Trophoblast cell (in vitro differentiated cells and primary cell): ENCODE data around the gene GSC2.

Source experiments
- DNase-seq, 2 donors: peaks; one replicate each; pipeline ENCODE4 v3.0.0-alpha.2; 2016
- H2AFZ ChIP-seq: 2 replicates; pipeline ENCODE4 v1.6.1; 2013; ENCODE audit warnings: low read length, moderate library complexity, mild to moderate bottlenecking; ENCODE audit not compliant: insufficient read depth, poor library complexity
- H2AK5ac ChIP-seq: 2 replicates; pipeline ENCODE4 v1.6.1; 2013; ENCODE audit warnings: mild to moderate bottlenecking, low read length
- H2BK120ac ChIP-seq: 2 replicates; pipeline ENCODE4 v1.6.1; 2013; ENCODE audit warnings: low read length, mild to moderate bottlenecking, moderate library complexity; ENCODE audit not compliant: insufficient read depth, poor library complexity
- H2BK12ac ChIP-seq: 2 replicates; pipeline ENCODE4 v1.6.1; 2013; ENCODE audit warnings: mild to moderate bottlenecking, low read length, moderate library complexity
- H2BK5ac ChIP-seq: 2 replicates; pipeline ENCODE4 v1.6.1; 2013; ENCODE audit warnings: low read length, low read depth, moderate library complexity, mild to moderate bottlenecking; ENCODE audit not compliant: poor library complexity
- H3K14ac ChIP-seq: 2 replicates; pipeline ENCODE4 v1.6.1; 2013; ENCODE audit warnings: mild to moderate bottlenecking, low read length
- H3K18ac ChIP-seq: 2 replicates; pipeline ENCODE4 v1.6.1; 2013; ENCODE audit warnings: mild to moderate bottlenecking, low read length
- H3K23ac ChIP-seq: 2 replicates; pipeline ENCODE4 v1.6.1; 2013; ENCODE audit warnings: low read length
- H3K27ac ChIP-seq: 2 replicates; pipeline ENCODE4 v1.5.1; 2013; ENCODE audit warnings: low read depth, mild to moderate bottlenecking, inconsistent platforms, low read length, moderate library complexity
- H3K27me3 ChIP-seq: 2 replicates; pipeline ENCODE4 v1.6.1; 2013; ENCODE audit warnings: inconsistent platforms, mild to moderate bottlenecking, low read length, moderate library complexity; ENCODE audit not compliant: insufficient read depth
- H3K36me3 ChIP-seq, 2 experiments: 1 replicate in 1 of 2; 2 replicates in 1 of 2; pipeline ENCODE4 v1.6.1; 2013; ENCODE audit warnings: low read length in 2 of 2, mild to moderate bottlenecking in 2 of 2, moderate library complexity in 1 of 2; ENCODE audit not compliant: insufficient read depth in 2 of 2, control insufficient read depth in 1 of 2
- H3K4ac ChIP-seq: 2 replicates; pipeline ENCODE4 v1.6.1; 2013; ENCODE audit warnings: low read depth, mild to moderate bottlenecking, low read length, moderate library complexity
- H3K4me1 ChIP-seq, 2 experiments: 1 replicate in 1 of 2; 2 replicates in 1 of 2; pipeline ENCODE4 v1.6.1; 2013; ENCODE audit warnings: low read length in 2 of 2, mild to moderate bottlenecking in 2 of 2, moderate library complexity in 1 of 2; ENCODE audit not compliant: insufficient read depth in 2 of 2, control insufficient read depth in 1 of 2
- H3K4me2 ChIP-seq: 2 replicates; pipeline ENCODE4 v1.6.1; 2013; ENCODE audit warnings: inconsistent platforms, mild to moderate bottlenecking, low read length, moderate library complexity
- H3K4me3 ChIP-seq: 2 replicates; pipeline ENCODE4 v1.5.1; 2013; ENCODE audit warnings: mild to moderate bottlenecking, low read depth, low read length, inconsistent platforms
- H3K79me1 ChIP-seq: one replicate; pipeline ENCODE4 v1.6.1; 2013; ENCODE audit warnings: low read length
- H3K79me2 ChIP-seq: 2 replicates; pipeline ENCODE4 v1.6.1; 2013; ENCODE audit warnings: low read length, mild to moderate bottlenecking; ENCODE audit not compliant: control insufficient read depth, insufficient read depth, poor library complexity
- H3K9ac ChIP-seq: 2 replicates; pipeline ENCODE4 v1.6.1; 2013; ENCODE audit warnings: mild to moderate bottlenecking, low read length
- H3K9me3 ChIP-seq: 2 replicates; pipeline ENCODE4 v1.6.1; 2013; ENCODE audit warnings: low read depth, mild to moderate bottlenecking, control low read depth, inconsistent platforms, low read length; ENCODE audit not compliant: insufficient read depth
- H4K12ac ChIP-seq: 2 replicates; pipeline ENCODE4 v1.6.1; 2013; ENCODE audit warnings: low read depth, mild to moderate bottlenecking, low read length, moderate library complexity
- H4K8ac ChIP-seq: 2 replicates; pipeline ENCODE4 v1.6.1; 2013; ENCODE audit warnings: low read depth, mild to moderate bottlenecking, low read length, moderate library complexity
- H4K91ac ChIP-seq: one replicate; pipeline ENCODE4 v1.6.1; 2013; ENCODE audit warnings: low read depth, mild to moderate bottlenecking, low read length, moderate library complexity
- WGBS: extraction: QIAGEN DNeasy Blood & Tissue Kit; methylation state at CpG from one replicate; pipeline ENCODE4 v1.1.7; 2013; ENCODE audit warnings: missing lambda C conversion rate; ENCODE audit not compliant: insufficient read length, insufficient coverage; ENCODE audit errors: extremely low coverage; 5-methylcytosine and 5-hydroxymethylcytosine counted together

The GSC2 gene

GRCh38 chr22:19125474-19126308 is 24.4 kb downstream of the GSC2 start:
- no peak overlapping the region for H3K18ac ChIP-seq
- no CpG with 5 or more reads among the region's 21 CpGs for WGBS
- no peak overlapping the region for H2AFZ ChIP-seq

GRCh38 chr22:19125011-19125410 is 25.1 kb downstream of the GSC2 start:
- H3K14ac ChIP-seq: no peak overlapping the region
- no peak overlapping the region for H2BK12ac ChIP-seq
- no peak overlapping the region for H2AK5ac ChIP-seq

More at GRCh38 chr22:19125474-19126308, 24.4 kb downstream of the GSC2 start:
- Histone ChIP-seq H3K4me2 (no peak overlapping the region), H3K14ac (no peak overlapping the region), H2BK5ac (no peak overlapping the region), H2BK12ac (no peak overlapping the region), H2AK5ac (no peak overlapping the region), H4K91ac (no peak overlapping the region), H2BK120ac (no peak overlapping the region), H4K12ac (no peak overlapping the region), H3K4ac (no peak overlapping the region), H3K4me1 (peaks cover 4 to 9% of the 10 kb centered on the region in 2 experiments), H3K27me3 (no peaks in the 10 kb centered on the region), H3K4me3 (no peak overlapping the region), H3K9me3 (no peaks in the 10 kb centered on the region), H3K79me2 (peaks cover 9% of the 10 kb centered on the region), H3K9ac (no peak overlapping the region), H3K27ac (no peak overlapping the region), H4K8ac (no peak overlapping the region), H3K79me1 (peaks cover 9% of the 10 kb centered on the region), H3K23ac (no peak overlapping the region), H3K36me3 (no peaks in the 10 kb centered on the region)
- DNase-seq: no peak

DNA sequence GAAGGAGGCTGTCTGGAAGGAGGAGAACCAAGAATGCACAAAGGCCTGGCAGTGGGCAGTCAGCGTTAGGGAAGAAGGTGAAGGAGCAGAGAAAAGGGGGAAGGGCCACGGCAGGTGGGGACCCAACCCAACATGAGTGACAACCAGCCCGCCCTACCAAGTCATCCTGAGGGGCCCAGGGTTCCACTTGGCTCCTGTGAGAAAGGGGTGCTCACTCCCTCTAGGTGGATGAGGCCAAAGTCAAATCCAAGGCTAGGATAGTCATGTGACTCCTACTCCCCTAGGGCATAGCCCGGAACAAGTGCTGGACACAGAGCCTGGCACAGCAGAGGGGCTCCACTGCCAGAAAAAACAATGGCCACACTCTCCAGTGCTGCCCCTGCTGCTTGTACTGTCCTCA is 25.7 kb downstream of the GSC2 start:
- no peak for DNase-seq
- H2AK5ac ChIP-seq: no peak overlapping the region
- H3K18ac ChIP-seq: no peak overlapping the region
- H3K4me1 ChIP-seq: peaks cover 13 to 15% of the 10 kb centered on the region in 2 experiments
- WGBS: no CpG with 5 or more reads among the region's 4 CpGs
- H4K91ac ChIP-seq: no peak overlapping the region
- H2BK12ac ChIP-seq: no peak overlapping the region
- no peak overlapping the region for H3K14ac ChIP-seq
- H4K12ac ChIP-seq: no peak overlapping the region
- H3K23ac ChIP-seq: no peak overlapping the region
- no peak overlapping the region for H4K8ac ChIP-seq
- H2AFZ ChIP-seq: no peak overlapping the region
- peaks cover 7 to 9% of the 10 kb centered on the region in 2 experiments for H3K36me3 ChIP-seq
- H3K79me1 ChIP-seq: peaks cover 9% of the 10 kb centered on the region
- no peak overlapping the region for H3K4me2 ChIP-seq
- no peak overlapping the region for H3K4me3 ChIP-seq
- no peak overlapping the region for H3K4ac ChIP-seq
- no peak overlapping the region for H2BK120ac ChIP-seq
- H3K9ac ChIP-seq: no peak overlapping the region
- no peaks in the 10 kb centered on the region for H3K9me3 ChIP-seq
- peaks cover 18% of the 10 kb centered on the region for H3K79me2 ChIP-seq
- no peaks in the 10 kb centered on the region for H3K27me3 ChIP-seq
- H2BK5ac ChIP-seq: no peak overlapping the region
- H3K27ac ChIP-seq: no peak overlapping the region

More at GRCh38 chr22:19125011-19125410, 25.1 kb downstream of the GSC2 start:
- Histone ChIP-seq H2BK5ac (no peak overlapping the region), H3K4me2 (no peak overlapping the region), H3K27me3 (no peaks in the 10 kb centered on the region), H3K4me1 (peaks cover 11 to 15% of the 10 kb centered on the region in 2 experiments), H3K27ac (no peak overlapping the region), H3K36me3 (peaks cover 4% of the 10 kb centered on the region in 2 experiments), H3K9ac (no peak overlapping the region), H2BK120ac (no peak overlapping the region), H3K4me3 (no peak overlapping the region), H3K79me2 (peaks cover 14% of the 10 kb centered on the region), H4K8ac (no peak overlapping the region), H3K18ac (no peak overlapping the region), H2AFZ (no peak overlapping the region), H3K4ac (no peak overlapping the region), H3K79me1 (peaks cover 9% of the 10 kb centered on the region), H4K12ac (no peak overlapping the region), H3K23ac (no peak overlapping the region), H3K9me3 (no peaks in the 10 kb centered on the region), H4K91ac (no peak overlapping the region)
- DNase-seq: no peak
- WGBS: no CpG with 5 or more reads among the region's 11 CpGs

GRCh38 chr22:19123936-19124335 is 26.2 kb downstream of the GSC2 start:
- Histone ChIP-seq H4K12ac (no peak overlapping the region), H2BK12ac (no peak overlapping the region), H3K79me2 (peaks cover 22% of the 10 kb centered on the region), H4K91ac (no peak overlapping the region), H4K8ac (no peak overlapping the region), H3K4me1 (peaks cover 13 to 15% of the 10 kb centered on the region in 2 experiments), H3K27ac (no peak overlapping the region), H2BK5ac (no peak overlapping the region), H3K9ac (no peak overlapping the region), H2AFZ (no peak overlapping the region), H3K4me3 (no peak overlapping the region), H2AK5ac (no peak overlapping the region), H3K18ac (no peak overlapping the region), H3K23ac (no peak overlapping the region), H3K27me3 (no peaks in the 10 kb centered on the region), H3K79me1 (peaks cover 9% of the 10 kb centered on the region), H3K4ac (no peak overlapping the region), H3K9me3 (peaks cover under 1% of the 10 kb centered on the region), H3K14ac (no peak overlapping the region), H3K36me3 (peaks cover 9% of the 10 kb centered on the region in 2 experiments), H2BK120ac (no peak overlapping the region), H3K4me2 (no peak overlapping the region)
- no CpG with 5 or more reads among the region's 4 CpGs for WGBS
- DNase-seq: peak; percentile 45 to 79
